B cell (primary cell): ENCODE measurements around the gene IL25. TPM values are rescaled to one million over a fixed set of nuclear protein-coding genes. Genes with fewer than 3 reads are reported as not detected.

Experiments used
- ATAC-seq: fragments of 200-7000 bp; cut with Tn5 transposase; one replicate; pipeline ENCODE4 v1.10.0; 2021; ENCODE audit warnings: low read depth, mild to moderate bottlenecking, moderate number of reproducible peaks, moderate library complexity
- CTCF ChIA-PET: fragments of 350-600 bp; sonication (Branson Sonifier 250); formaldehyde crosslinking; loops from one replicate; lab custom pipeline; 2021; ENCODE audit warnings: antibody characterized with exemption, inconsistent platforms; lab: Charles Lee
- POLR2A ChIA-PET: fragments of 350-600 bp; sonication (Branson Sonifier 250); formaldehyde crosslinking; loops from one replicate; lab custom pipeline; 2021; ENCODE audit warnings: antibody characterized with exemption; lab: Charles Lee
- DNase-seq: peaks from one replicate; pipeline ENCODE4 v3.0.0; 2013
- H2AFZ ChIP-seq: 2 replicates; pipeline ENCODE4 v1.6.1; 2012; ENCODE audit warnings: mild to moderate bottlenecking, low read depth, low read length; ENCODE audit not compliant: insufficient read depth, poor library complexity, severe bottlenecking
- H3K27ac ChIP-seq, 2 donors: 1 replicate in 1 of 2; 2 replicates in 1 of 2; pipeline ENCODE4 v1.5.1; 2012 to 2013; ENCODE audit warnings: low read length in 2 of 2, mild to moderate bottlenecking in 2 of 2, moderate library complexity in 1 of 2
- H3K27me3 ChIP-seq, 4 experiments: fragments of 200-600 bp in 1 of 4; sonication (generic) in 1 of 4; replicated peaks in 1 of 4; 1 replicate in 2 of 4; 2 replicates in 2 of 4; pipeline versions ENCODE4 v1.6.1 to v1.7.0; 2013 to 2016; ENCODE audit warnings: low read length in 3 of 4, mild to moderate bottlenecking in 2 of 4, mixed read lengths in 1 of 4, moderate library complexity in 1 of 4; ENCODE audit not compliant: insufficient read depth in 4 of 4, control insufficient read depth in 3 of 4; ENCODE audit errors: control extremely low read depth in 1 of 4
- H3K36me3 ChIP-seq, 2 experiments: replicated peaks in 1 of 2; 1 replicate in 1 of 2; 2 replicates in 1 of 2; pipeline versions ENCODE4 v1.6.1 to v1.7.1; 2013; ENCODE audit warnings: low read length in 1 of 2; ENCODE audit not compliant: insufficient read depth in 2 of 2, control insufficient read depth in 1 of 2; ENCODE audit errors: control extremely low read depth in 1 of 2, extremely low read depth in 1 of 2
- H3K4me1 ChIP-seq, 2 donors: fragments of 200-600 bp in 1 of 2; sonication (generic) in 1 of 2; 1 replicate in 1 of 2; 2 replicates in 1 of 2; pipeline versions ENCODE4 v1.5.1 to v1.6.1; 2013 to 2017; ENCODE audit warnings: low read length in 2 of 2; ENCODE audit not compliant: control insufficient read depth in 2 of 2, insufficient read depth in 2 of 2
- H3K4me2 ChIP-seq: replicated peaks from 2 replicates; pipeline ENCODE3; 2012; ENCODE audit warnings: mild to moderate bottlenecking, low read depth, low read length; ENCODE audit not compliant: poor library complexity, severe bottlenecking
- H3K4me3 ChIP-seq, 5 experiments: fragments of 200-600 bp in 1 of 5; sonication (generic) in 1 of 5; 1 replicate in 3 of 5; 2 replicates in 2 of 5; pipeline versions ENCODE4 v1.5.1 to v1.7.0; 2011 to 2016; ENCODE audit warnings: low read length in 4 of 5, mild to moderate bottlenecking in 4 of 5, low read depth in 2 of 5, control low read depth in 1 of 5, moderate library complexity in 1 of 5; ENCODE audit not compliant: insufficient read depth in 1 of 5; ENCODE audit errors: control extremely low read depth in 1 of 5, extremely low read depth in 1 of 5
- H3K79me2 ChIP-seq: fragments of 200-600 bp; sonication (generic); one replicate; pipeline ENCODE4 v1.6.0; 2016; ENCODE audit warnings: low read length; ENCODE audit not compliant: control insufficient read depth, insufficient read depth
- H3K9ac ChIP-seq: fragments of 200-600 bp; sonication (generic); 2 replicates; pipeline ENCODE4 v1.6.1; 2017; ENCODE audit warnings: mild to moderate bottlenecking, low read length, moderate library complexity
- H3K9me3 ChIP-seq, 3 donors: one replicate each; pipeline versions ENCODE4 v1.6.1 to v1.7.1; 2013; ENCODE audit warnings: low read length in 2 of 3; ENCODE audit not compliant: control insufficient read depth in 2 of 3, insufficient read depth in 1 of 3; ENCODE audit errors: control extremely low read depth in 1 of 3
- H4K20me1 ChIP-seq: 2 replicates; pipeline ENCODE4 v1.6.0; 2012; ENCODE audit warnings: mild to moderate bottlenecking, low read length; ENCODE audit not compliant: insufficient read depth, control insufficient read depth, poor library complexity, severe bottlenecking
- H3K27ac Mint-ChIP-seq: one replicate; pipeline ENCODE4 v1.8.0; 2021; ENCODE audit warnings: mixed read lengths
- H3K27me3 Mint-ChIP-seq: one replicate; pipeline ENCODE4 v1.8.0; 2021; ENCODE audit warnings: mixed read lengths
- H3K4me1 Mint-ChIP-seq: one replicate; pipeline ENCODE4 v1.8.0; 2021; ENCODE audit warnings: mixed read lengths
- H3K4me3 Mint-ChIP-seq: one replicate; pipeline ENCODE4 v1.8.0; 2021; ENCODE audit warnings: mixed read lengths
- H3K9me3 Mint-ChIP-seq: one replicate; pipeline ENCODE4 v1.8.0; 2022; ENCODE audit warnings: mixed read lengths; ENCODE audit not compliant: insufficient read depth
- EZH2 ChIP-seq: IDR thresholded peaks from 2 replicates; pipeline ENCODE4 v1.6.1; 2012; ENCODE audit warnings: borderline replicate concordance, low read depth, mild to moderate bottlenecking, moderate library complexity, low read length; ENCODE audit not compliant: insufficient read depth, poor library complexity, severe bottlenecking
- WGBS: methylation state at CpG from one replicate; pipeline ENCODE4 v1.1.5; 2013; ENCODE audit warnings: missing lambda C conversion rate; ENCODE audit not compliant: insufficient coverage; 5-methylcytosine and 5-hydroxymethylcytosine counted together
- intact Hi-C: fragments of 100-400 bp; cut with micrococcal nuclease; formaldehyde crosslinking; loops from one replicate; pipeline ENCODE4 v1.10.0; 2022
- polyA plus RNA-seq: library from polyadenylated mRNA; depleted of rRNA; stranded (reverse); fragments of >200 nt; gene quantifications from 2 replicates; pipeline ENCODE4 v1.2.3, GENCODE V29; 2012
- total RNA-seq, 2 donors: library from RNA; stranded (reverse); fragments of 120-200 nt in 1 of 2; gene quantifications; 1 replicate in 1 of 2; 2 replicates in 1 of 2; pipeline versions ENCODE4 v1.2.3 to v1.2.4, GENCODE V29; 2013 to 2022
- TF ChIP-seq, protein P1 (sequence below): fragments of 200-600 bp; IDR thresholded peaks from one replicate; pipeline ENCODE4 v1.8.0; 2022; ENCODE audit warnings: antibody characterized with exemption, mild to moderate bottlenecking

IL25 gene
- total and polyA plus RNA-seq, 2 donors (not counting 1 experiment from before 2014, with no cell fraction given), result not detected

DNA sequence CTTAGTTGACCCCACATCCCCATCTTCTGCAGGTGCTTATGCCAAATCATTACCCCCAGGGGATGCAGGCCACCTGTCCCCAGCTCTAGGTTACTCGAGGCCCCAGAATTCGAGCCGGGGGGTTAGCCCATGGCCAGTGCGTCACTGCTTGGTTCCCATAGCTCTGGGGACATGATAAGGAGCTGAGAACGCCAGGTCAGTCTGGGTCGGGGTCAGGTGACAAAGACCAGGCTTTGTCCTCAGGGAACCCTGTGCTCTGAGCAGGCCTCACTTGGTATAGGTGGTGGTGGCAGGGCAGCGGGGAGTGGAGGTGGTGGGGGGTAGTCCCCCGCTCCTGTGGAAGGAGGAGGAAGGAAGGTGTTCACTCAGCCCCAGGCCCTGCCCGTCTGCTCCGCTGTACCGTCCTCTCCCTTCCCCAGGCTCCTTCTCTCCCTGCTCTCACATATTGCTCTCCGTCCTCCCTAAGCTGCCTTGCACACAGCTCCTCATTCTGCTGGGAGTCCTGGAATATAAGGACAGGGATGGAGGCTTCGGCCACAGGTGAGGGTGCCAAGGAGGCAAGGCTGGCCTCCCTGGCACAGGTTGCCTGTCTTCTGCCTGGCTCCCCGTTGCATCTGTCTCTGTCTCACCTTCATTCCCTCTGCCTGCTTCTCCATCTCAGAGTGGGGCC is 37.5 kb downstream of the IL25 start:
- Histone ChIP-seq H3K4me3 (no peak overlapping the region), H3K9me3 (no peaks in the 10 kb centered on the region), H3K4me1 (peaks cover 4 to 12% of the 10 kb centered on the region in 2 donors), H3K79me2 (no peaks in the 10 kb centered on the region), H3K9ac (no peak overlapping the region), H2AFZ (no peak overlapping the region), H3K27me3 (peaks cover 0 to 29% (median 13%) of the 10 kb centered on the region in 4 experiments), H3K36me3 (no peaks in the 10 kb centered on the region), H3K27ac (no peak overlapping the region), H3K4me2 (no peak overlapping the region), H4K20me1 (no peaks in the 10 kb centered on the region)
- TF ChIP-seq, protein P1, sequence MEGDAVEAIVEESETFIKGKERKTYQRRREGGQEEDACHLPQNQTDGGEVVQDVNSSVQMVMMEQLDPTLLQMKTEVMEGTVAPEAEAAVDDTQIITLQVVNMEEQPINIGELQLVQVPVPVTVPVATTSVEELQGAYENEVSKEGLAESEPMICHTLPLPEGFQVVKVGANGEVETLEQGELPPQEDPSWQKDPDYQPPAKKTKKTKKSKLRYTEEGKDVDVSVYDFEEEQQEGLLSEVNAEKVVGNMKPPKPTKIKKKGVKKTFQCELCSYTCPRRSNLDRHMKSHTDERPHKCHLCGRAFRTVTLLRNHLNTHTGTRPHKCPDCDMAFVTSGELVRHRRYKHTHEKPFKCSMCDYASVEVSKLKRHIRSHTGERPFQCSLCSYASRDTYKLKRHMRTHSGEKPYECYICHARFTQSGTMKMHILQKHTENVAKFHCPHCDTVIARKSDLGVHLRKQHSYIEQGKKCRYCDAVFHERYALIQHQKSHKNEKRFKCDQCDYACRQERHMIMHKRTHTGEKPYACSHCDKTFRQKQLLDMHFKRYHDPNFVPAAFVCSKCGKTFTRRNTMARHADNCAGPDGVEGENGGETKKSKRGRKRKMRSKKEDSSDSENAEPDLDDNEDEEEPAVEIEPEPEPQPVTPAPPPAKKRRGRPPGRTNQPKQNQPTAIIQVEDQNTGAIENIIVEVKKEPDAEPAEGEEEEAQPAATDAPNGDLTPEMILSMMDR, result no peak
- no peak for TF ChIP-seq EZH2
- CTCF ChIA-PET, result interaction anchor here (1.3 kb wide), 1 partner anchor 29 kb away, joined by 3 read pairs; no protein-coding TSS in a partner anchor
- Mint-ChIP-seq H3K27ac (no peak overlapping the region), H3K4me3 (no peak overlapping the region), H3K9me3 (no peaks in the 10 kb centered on the region), H3K4me1 (peaks cover 17% of the 10 kb centered on the region), H3K27me3 (peaks cover 70% of the 10 kb centered on the region)
- ATAC-seq, result no peak
- intact Hi-C loops, result no loop called here
- POLR2A ChIA-PET, result no interaction called here
- DNase-seq, result no peak
- 78% methylated on average over 10 of the region's 14 CpGs for WGBS
